Lower leg skin (tissue), 4 donors: ENCODE measurements around the gene ABHD8. TPM values are rescaled to one million over a fixed set of nuclear protein-coding genes. Genes with fewer than 3 reads are reported as not detected.
"Not testable (repeated sequence)": the region's sequence is repeated elsewhere in the genome, so short reads cannot be mapped to it uniquely, and the experiment has no call there.

ENCODE experiments used
- DNase-seq, 2 donors: peaks; one replicate each; pipeline ENCODE4 v3.0.0-alpha.2; 2019; ENCODE audit warnings: low spot score in 2 of 2
- H3K4me3 ChIP-seq: fragments of 200-600 bp; sonication (generic); 2 replicates; pipeline ENCODE4 v1.5.1; 2017; ENCODE audit warnings: mild to moderate bottlenecking, low read depth; ENCODE audit not compliant: poor library complexity, severe bottlenecking
- POLR2A ChIP-seq, 2 donors: fragments of 450-650 bp; IDR thresholded peaks; one replicate each; pipeline ENCODE4 v1.6.1; 2016 to 2017; ENCODE audit warnings: antibody characterized with exemption in 2 of 2, mild to moderate bottlenecking in 1 of 2, moderate library complexity in 1 of 2
- WGBS, 2 donors: methylation state at CpG; one replicate each; pipeline ENCODE4 v1.1.5; 2018; 5-methylcytosine and 5-hydroxymethylcytosine counted together
- intact Hi-C: fragments of 100-400 bp; cut with DNase I; formaldehyde crosslinking; loops from one replicate; pipeline ENCODE4 v1.15.0; 2023; ENCODE audit warnings: low total_unique reads
- total RNA-seq, 4 donors: library from RNA; depleted of rRNA; stranded (reverse); fragments of >200 nt; gene quantifications; one replicate each; pipeline ENCODE4 v1.1.0, GENCODE V29; 2016
- TF ChIP-seq, protein P1 (sequence below), 3 donors: fragments of 450-650 bp; IDR thresholded peaks; one replicate each; pipeline ENCODE4 v1.5.1; 2016; ENCODE audit warnings: antibody characterized with exemption in 3 of 3, mild to moderate bottlenecking in 3 of 3, moderate library complexity in 2 of 3

ABHD8 gene
- total RNA-seq, 4 donors from 2014 or later = 20.2 to 34.9 (median 27.7) TPM

DNA sequence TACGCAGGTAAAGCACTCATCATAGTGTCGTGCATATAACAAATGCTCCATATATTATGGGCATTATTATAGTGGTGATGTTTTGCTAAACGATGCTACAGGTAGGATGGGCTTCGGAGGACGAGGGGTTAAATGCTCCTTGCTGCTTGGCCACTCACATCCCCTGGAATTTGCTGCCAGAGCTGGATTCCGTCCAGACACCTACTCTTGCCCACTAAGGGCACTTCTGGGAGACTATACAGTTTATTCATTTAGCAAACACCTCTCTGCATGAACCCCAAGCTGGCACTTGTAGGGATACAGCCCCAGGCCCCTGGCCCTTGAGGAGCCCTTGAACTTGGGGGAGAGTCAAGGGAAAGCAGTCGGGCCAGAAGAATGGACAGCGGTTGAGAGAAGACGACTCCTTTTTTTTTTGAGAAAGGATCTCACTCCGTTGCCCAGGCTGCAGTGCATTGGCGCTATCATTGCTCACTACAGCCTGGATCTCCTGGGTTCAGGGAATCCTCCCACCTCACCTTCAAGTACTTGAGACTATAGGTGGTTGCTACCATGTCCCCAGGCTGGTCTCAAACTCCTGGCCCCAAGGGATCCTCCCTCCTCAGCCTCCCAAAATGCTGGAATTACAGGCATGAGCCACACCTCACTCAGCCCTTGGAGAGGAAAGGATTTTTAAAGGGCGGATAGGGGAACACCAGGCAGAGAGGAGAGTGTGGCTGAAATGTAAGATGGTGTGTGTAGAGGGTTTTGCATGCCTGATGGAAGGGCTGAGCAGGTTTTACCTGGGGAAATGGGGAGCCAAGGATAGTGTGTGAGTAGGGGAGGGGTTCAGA is 1.4 kb upstream of the ABHD8 start:
- H3K4me3 ChIP-seq = no peak overlapping the region
- intact Hi-C loops = no loop called here
- 48 to 49% methylated on average over 12 of the region's 12 CpGs for WGBS, 2 donors
- TF ChIP-seq, protein P1, sequence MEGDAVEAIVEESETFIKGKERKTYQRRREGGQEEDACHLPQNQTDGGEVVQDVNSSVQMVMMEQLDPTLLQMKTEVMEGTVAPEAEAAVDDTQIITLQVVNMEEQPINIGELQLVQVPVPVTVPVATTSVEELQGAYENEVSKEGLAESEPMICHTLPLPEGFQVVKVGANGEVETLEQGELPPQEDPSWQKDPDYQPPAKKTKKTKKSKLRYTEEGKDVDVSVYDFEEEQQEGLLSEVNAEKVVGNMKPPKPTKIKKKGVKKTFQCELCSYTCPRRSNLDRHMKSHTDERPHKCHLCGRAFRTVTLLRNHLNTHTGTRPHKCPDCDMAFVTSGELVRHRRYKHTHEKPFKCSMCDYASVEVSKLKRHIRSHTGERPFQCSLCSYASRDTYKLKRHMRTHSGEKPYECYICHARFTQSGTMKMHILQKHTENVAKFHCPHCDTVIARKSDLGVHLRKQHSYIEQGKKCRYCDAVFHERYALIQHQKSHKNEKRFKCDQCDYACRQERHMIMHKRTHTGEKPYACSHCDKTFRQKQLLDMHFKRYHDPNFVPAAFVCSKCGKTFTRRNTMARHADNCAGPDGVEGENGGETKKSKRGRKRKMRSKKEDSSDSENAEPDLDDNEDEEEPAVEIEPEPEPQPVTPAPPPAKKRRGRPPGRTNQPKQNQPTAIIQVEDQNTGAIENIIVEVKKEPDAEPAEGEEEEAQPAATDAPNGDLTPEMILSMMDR (IDR thresholded peaks at IDR 0.05) = no peak
- TF ChIP-seq POLR2A (IDR thresholded peaks at IDR 0.05) = no peak
- no peak for DNase-seq

DNA sequence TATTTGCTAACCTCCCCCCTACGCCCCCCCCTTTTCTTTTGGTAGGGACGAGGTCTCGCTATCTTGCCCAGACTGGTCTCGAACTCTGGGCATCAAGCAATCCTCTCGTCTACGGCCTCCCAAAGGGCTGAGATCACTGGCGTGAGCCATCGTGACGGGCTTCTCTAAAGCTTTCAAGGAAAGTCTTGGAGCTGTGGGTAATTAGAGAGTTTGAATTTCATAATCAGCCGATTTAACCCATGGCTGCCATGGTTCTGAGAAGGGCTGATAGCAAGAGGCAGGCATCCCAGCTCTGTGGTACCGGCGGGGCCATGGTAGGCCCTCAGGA is 679 bp upstream of the ABHD8 start:
- DNase-seq = no peak
- WGBS, 2 donors = 36 to 56% methylated on average over 12 of the region's 12 CpGs

DNA sequence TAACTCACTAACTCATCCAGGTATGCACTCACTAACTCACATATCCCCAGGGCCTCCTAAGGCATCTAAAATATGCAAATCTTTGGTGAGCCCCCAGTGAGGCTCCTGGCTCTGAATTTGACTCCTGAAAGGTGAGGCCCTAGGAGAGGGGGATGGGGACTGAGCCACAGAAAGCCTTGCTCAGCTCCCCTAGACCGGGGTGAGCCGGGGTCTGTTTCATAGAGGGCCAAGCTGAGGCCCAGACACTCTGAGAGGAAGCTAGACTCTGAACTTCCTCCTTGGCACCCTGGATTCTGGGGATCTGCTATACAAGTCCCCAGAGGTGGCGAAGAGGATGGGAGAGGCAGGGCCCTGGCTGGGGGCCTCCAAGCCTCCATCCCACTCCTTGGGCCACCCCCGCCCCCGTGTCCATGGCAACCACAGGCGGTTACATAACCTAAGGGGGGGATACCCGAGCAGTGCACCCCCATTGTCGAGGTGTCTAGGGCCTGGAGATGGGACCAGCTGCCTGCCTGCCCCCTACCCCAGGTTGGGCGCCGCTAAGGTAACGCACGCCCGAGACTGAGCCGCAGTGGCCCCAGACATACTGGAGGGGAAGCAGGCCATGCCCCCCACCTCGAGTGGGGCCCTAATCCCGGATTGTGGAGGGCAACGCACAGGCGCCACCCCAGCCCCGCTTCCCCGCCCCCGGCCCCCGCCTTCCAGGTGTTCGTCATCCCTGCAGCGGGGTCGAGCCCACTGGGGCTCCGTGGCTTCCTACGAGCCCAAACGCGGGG is 646 bp downstream of the ABHD8 start:
- peak overlapping the region; percentile 71 for H3K4me3 ChIP-seq
- intact Hi-C loops = no loop called here
- no peak for DNase-seq
- TF ChIP-seq POLR2A (IDR thresholded peaks at IDR 0.05) = no peak
- 12 to 30% methylated on average over 16 to 22 of the region's 29 CpGs for WGBS, 2 donors

More for the DNA sequence above, 679 bp upstream of the ABHD8 start:
- intact Hi-C loops = no loop called here
- TF ChIP-seq POLR2A (IDR thresholded peaks at IDR 0.05) = no peak
- TF ChIP-seq, protein P1 (IDR thresholded peaks at IDR 0.05) = no peak
- no peak overlapping the region for H3K4me3 ChIP-seq

DNA sequence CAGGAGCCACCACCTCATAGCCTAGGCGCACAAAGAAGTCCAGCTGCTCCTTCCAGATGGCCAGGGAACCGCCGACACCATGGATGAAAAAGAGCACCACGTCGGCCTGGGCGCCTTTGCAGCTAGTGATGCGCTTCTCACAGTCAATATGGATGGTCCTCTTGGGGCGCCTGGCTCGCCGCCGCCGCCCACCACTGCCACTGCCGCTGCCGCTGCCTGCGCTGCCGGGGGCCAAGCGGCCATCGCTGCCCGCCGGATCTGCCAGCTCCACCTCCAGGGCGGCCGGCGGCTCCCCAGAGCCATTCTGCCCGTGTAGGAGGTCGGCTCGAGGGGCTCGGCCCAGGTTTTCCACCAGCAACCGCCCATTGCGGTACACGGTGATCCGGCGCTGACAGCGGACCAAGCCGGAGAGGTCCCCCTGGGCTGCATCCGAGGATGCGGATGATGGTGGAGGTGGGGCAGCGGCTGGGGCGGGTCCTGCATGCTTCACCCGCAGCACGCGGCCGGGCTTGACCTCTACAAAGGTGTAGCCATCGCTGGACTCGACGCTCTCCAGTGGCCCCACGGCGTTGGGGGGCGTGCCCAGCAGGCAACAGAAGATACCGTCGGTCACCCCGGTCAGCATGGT is 2.1 kb downstream of the ABHD8 start:
- DNase-seq = no peak
- intact Hi-C loops = no loop called here
- no peak overlapping the region for H3K4me3 ChIP-seq
- 91 to 93% methylated on average over 19 to 50 of the region's 51 CpGs for WGBS, 2 donors
- TF ChIP-seq, protein P1 (IDR thresholded peaks at IDR 0.05) = no peak
- TF ChIP-seq POLR2A (IDR thresholded peaks at IDR 0.05) = no peak

DNA sequence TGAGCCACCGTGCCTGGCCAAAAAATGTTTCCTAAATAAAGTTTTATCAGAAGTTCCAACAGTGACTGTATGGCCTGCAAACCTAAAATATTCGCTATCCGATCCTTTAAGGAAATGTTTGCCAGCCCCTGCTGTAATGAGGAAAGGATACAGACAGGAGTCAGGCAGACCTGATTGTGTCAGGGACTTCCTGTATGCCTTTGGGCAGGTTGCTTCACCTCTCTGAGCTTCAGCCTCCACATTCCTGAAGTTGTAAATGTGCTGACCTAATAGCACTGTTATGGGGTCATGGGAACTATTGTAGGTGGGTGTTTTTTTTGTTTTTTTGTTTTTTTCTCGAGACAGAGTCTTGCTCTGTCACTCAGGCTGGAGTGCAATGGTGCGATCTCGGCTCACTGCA is 6.2 kb downstream of the ABHD8 start:
- TF ChIP-seq POLR2A (IDR thresholded peaks at IDR 0.05) = no peak
- TF ChIP-seq, protein P1 (IDR thresholded peaks at IDR 0.05) = no peak
- no peak overlapping the region for H3K4me3 ChIP-seq
- intact Hi-C loops = loop anchor here (10.0 kb wide), 1 partner anchor 88 kb away; no protein-coding TSS in a partner anchor
- WGBS, 2 donors = 91 to 93% methylated on average over 6 of the region's 6 CpGs
- DNase-seq = no peak

DNA sequence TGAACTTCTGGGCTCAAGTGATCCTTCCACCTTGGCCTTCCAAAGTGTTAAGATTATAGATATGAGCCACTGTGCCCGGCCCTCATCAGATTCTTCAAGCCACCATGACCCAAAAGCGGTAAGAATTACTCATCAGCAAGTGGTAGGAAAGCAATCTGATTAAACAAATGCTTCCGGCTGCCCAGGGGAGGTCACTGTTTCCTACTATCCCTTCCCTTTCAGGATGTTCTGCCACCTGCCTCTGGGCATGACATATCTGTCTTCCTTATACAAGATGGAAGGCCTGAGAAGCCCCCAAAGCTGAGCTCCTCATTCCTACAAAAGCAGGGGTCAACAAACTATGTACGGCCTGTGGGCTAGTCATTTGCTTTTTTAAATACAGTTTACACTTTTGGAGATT is 7.0 kb downstream of the ABHD8 start:
- no peak for DNase-seq
- no peak overlapping the region for H3K4me3 ChIP-seq
- TF ChIP-seq, protein P1 (IDR thresholded peaks at IDR 0.05) = no peak
- TF ChIP-seq POLR2A (IDR thresholded peaks at IDR 0.05) = no peak
- intact Hi-C loops = loop anchor here (10.0 kb wide), 1 partner anchor 89 kb away; no protein-coding TSS in a partner anchor
- 58% methylated on average over 4 of the region's 4 CpGs for WGBS, 2 donors

DNA sequence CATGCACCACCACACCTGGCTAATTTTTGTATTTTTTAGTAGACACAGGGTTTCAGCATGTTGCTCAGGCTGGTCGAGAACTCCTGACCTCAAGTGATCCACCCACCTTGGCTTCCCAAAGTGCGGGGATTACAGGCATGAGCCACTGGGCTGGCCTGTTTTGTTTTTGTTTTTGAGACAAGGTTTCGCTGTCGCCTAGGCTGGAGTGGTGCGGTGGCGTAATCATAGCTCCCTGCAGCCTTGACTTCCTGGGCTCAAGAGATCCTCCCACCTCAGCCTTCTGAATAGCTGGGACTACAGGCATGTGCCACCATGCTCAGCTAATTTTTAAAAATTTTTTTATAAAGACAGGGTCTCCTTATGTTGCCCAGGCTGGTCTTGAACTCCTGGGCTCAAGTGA is 7.7 kb downstream of the ABHD8 start:
- intact Hi-C loops = loop anchor here (10.0 kb wide), 1 partner anchor 89 kb away; no protein-coding TSS in a partner anchor
- not testable (repeated sequence) for DNase-seq
- 90 to 91% methylated on average over 6 of the region's 6 CpGs for WGBS, 2 donors

More for the DNA sequence above, 7.7 kb downstream of the ABHD8 start:
- H3K4me3 ChIP-seq = not testable (repeated sequence)
